Measurements from ENCODE around the gene CCL7. TPM values are rescaled to one million over a fixed set of nuclear protein-coding genes. Genes with fewer than 3 reads are reported as not detected.

CCL7 gene
- total RNA-seq, 4 donors from 2014 or later = 2.2 TPM; not detected in 3

- no peaks in the 10 kb centered on the region for H3K27me3 ChIP-seq
- ATAC-seq = no peak
- peaks cover 0 to 22% (median 0%) of the 10 kb centered on the region in 3 donors for H3K4me1 ChIP-seq
- TF ChIP-seq POLR2AphosphoS5 (IDR thresholded peaks at IDR 0.05) (no peak), EP300 (IDR thresholded peaks at IDR 0.05) (no peak), CTCF (IDR thresholded peaks at IDR 0.05) (no peak), POLR2A (IDR thresholded peaks at IDR 0.05) (no peak)
- no peaks in the 10 kb centered on the region for H3K9me3 ChIP-seq
- WGBS, 2 donors (ENCODE audit: low coverage in 1 of 2) = 51 to 66% methylated on average over 3 of the region's 3 CpGs
- H3K36me3 ChIP-seq = no peaks in the 10 kb centered on the region
- no peak overlapping the region for H3K27ac ChIP-seq
- H3K4me3 ChIP-seq = no peak overlapping the region
Measured at GRCh38 chr17:34318474-34318873, 48.5 kb downstream of the CCL7 start.

- H3K9me3 ChIP-seq = peaks cover 0 to 1% (median 0%) of the 10 kb centered on the region in 3 donors
- no peaks in the 10 kb centered on the region for H3K36me3 ChIP-seq
- H3K27me3 ChIP-seq = no peaks in the 10 kb centered on the region
- TF ChIP-seq EP300 (IDR thresholded peaks at IDR 0.05) = no peak
- no peak for TF ChIP-seq POLR2AphosphoS5 (IDR thresholded peaks at IDR 0.05)
- TF ChIP-seq POLR2A (IDR thresholded peaks at IDR 0.05) = no peak
- TF ChIP-seq CTCF (IDR thresholded peaks at IDR 0.05) = no peak
- peak within 1 kb of the TSS in 1 of 4 donors; percentile 14 for H3K27ac ChIP-seq
- H3K4me3 ChIP-seq = no peak within 1 kb of the TSS
- H3K4me1 ChIP-seq = peaks cover 0 to 16% (median 0%) of the 10 kb centered on the region in 3 donors
- 36 to 38% methylated on average over 1 to 2 of the region's 2 CpGs for WGBS, 2 donors (ENCODE audit: low coverage in 1 of 2)
- no peak for ATAC-seq
Measured at GRCh38 chr17:34319039-34319483, 49.0 kb downstream of the CCL7 start, which contains the start of gene CCL8. TSS of gene CCL8 (plus strand) at chr17:34319435. CDS start at chr17:34319502, 67 bp downstream.

Other genes with a start within 250 kb of the CCL7 start
- gene CCL2, start 14.9 kb upstream of the CCL7 start, total RNA-seq = 100 to 1,000 TPM in 1 of 4 donors, 10 to 100 TPM in 2, 1 to 10 TPM in 1; 5.0 to 121 (median 20.9) TPM
- 1 to 10 TPM; 2.0 to 4.5 (median 2.7) TPM for gene CCL11, start 15.5 kb downstream of the CCL7 start, total RNA-seq
- under 1 TPM in 2 of 4 donors, not detected in 2; 0.27 to 0.81 TPM for gene CCL8, start 49.2 kb downstream of the CCL7 start, total RNA-seq
- gene CCL13, start 86.3 kb downstream of the CCL7 start, total RNA-seq = 1 to 10 TPM in 3 of 4 donors, not detected in 1; 1.7 to 4.3 (median 2.3) TPM
- gene CCL1, start 93.0 kb downstream of the CCL7 start, total RNA-seq = not detected